GM18508 (cell line): ENCODE results near the gene POLR3H.
"Not testable (repeated sequence)": the region's sequence is repeated elsewhere in the genome, so short reads cannot be mapped to it uniquely, and the experiment has no call there.

ENCODE experiments used
- ATAC-seq: cut with Tn5 transposase; IDR thresholded peaks from one replicate; pipeline ENCODE4 v1.9.1; 2021; ENCODE audit warnings: moderate number of reproducible peaks; ENCODE audit not compliant: insufficient read depth, unreplicated experiment

The POLR3H gene

DNA sequence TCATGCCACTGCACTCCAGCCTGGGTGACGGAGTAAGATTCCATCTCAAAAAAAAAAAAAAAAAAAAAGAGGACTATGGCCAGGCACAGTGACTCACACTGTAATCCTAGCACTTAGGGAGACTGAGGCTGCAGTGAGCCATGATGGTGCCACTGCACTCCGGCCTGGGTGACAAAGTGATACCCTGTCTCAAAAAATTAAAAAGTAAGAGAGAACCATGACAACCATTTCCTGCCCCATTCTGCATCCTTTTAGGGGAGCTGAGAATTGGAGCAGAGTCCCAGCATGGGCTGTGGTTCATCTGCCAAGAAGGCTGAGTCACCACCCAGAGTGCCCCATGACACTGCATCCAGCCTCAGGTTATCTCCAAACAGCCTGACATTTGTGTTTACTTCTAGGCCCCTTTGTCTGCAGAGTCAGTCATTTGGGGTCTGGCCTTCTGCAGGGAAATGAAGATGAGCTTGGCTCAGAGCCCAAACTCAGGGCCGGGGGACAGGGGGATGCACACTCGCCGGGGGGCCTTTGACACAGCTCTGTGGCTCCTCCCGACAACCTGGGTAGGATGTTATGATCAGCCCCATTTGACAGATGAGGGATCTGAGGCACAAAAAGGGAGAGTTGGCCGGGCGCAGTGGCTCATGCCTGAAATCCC, 21.3 kb upstream of the POLR3H start:
- no peak for ATAC-seq

DNA sequence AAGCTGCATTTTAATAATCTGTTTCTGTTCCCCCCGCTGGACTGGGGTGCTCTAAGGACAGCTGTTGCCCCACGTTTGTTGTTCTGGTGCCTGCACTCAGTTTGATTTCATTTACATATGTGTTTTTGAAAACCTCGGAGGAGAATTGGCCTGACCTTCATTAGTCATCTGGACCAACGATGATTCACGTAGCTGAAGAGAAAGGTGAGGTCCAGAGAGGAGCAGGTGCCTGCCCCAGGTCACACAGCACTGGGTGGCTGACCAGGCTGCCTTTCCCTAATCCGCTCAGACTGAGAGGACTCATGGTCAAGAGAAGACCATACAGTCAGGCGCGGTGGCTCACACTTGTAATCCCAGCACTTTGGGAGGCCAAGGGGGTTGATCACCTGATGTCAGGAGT, 20.3 kb upstream of the POLR3H start:
- no peak for ATAC-seq

DNA sequence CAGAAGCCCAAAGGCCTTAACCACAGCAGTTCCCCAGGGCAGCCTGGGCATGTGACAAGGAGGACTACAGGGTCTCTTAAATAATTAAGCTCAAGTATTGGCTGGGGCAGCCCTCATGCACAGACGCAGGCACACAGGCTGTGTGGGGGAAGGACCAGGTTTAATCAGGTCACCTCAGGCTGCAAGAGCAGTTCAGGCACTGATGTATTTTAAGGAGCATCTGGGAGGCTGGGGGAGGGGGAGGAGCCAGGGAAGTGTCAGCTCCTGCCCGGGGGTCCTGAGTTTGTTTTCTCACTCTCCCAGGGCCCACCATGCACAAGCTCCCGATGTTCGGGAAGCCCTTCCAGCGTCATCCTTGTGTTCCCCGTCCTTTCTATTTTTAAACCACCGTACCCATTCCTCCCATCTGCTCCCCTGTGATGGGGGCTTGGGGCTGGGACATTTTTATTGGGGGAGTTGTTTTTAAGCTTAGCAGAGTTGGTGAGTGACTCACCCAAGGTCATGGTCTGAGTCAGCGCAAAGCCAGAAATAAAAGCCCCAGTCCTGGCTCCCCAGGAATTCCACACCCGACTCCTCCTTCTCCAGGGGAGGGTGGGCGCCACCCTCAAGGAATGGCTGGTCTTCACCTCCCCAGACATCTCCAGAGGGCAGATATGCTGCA, 18.9 kb upstream of the POLR3H start:
- ATAC-seq = no peak

DNA sequence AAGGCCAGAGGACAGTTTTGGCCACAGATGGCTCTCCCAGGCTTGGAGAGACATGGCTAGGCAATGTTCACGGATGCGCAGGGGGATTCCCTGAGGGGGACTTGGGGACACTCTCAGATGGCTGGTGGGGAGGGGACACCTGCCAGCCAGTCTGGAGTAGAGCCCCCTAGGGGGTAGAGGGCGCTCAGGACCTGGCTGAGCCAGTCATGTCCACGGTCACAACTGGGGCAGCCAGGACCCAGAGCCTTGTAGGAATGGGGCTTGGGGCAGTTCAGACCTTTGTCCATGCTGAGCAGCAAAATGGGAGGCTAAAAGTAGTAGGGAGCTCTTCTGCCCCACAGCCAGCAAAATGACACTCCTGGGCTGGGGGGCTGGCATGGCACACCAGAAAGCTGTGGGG, 18.2 kb upstream of the POLR3H start:
- no peak for ATAC-seq

DNA sequence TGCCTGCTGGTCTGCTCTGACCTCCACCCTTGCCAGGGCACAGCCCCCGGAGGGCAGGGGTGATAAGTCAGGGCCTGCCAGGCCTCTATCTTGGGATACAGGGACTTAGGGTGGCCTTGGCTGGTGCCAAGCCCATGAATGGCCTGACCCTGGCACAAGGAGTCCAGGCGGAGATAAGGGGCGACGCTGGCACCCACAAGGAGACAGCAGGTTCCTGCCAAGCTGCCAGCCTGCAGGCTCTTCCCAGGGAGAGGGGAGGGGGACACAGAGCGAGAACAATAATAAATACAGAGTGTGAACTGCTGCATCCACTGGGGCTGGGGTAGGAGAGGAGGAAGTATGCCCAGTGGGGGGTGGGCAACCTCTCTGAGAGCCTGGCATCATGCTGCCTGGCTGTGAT, 17.5 kb upstream of the POLR3H start:
- ATAC-seq = no peak

DNA sequence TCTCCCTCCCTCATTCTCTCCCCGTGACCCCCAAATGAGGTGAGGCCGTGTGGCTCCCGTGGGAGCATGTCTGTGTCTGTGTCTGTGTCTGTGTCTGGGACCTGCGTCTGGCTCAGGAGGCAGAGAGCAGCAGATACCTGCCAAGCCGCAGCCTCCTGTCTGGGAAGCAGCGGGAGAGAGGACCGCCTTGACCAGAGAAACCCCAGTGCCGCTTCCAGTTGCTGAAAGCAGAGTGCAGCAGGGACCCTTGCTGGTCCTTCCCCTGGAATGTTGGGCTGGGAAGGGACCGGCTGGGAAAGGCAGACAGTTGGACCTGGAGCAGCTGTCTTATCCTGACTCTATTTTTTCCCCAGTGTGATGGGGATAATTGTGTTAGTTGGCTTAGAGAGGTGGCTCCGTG, 17.1 kb upstream of the POLR3H start:
- ATAC-seq = no peak

DNA sequence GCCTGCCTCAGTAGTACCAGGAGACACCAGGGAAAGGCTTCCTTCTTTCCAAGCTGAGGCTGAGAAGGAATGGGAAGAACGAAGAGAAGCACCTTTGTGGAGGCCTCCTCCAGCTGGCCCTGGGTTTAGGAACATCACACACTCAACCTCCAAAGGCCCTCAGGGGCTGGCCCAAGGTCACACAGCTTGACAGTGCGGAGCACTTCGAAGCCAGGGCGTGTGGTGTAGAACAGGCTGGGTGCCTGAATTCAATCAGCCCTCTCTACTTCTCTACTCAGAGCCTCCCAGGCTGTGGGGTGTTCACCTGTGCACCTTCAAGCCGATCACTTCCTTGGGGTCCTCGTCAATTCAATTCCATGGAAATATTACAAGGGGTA, 15.8 kb upstream of the POLR3H start:
- no peak for ATAC-seq

DNA sequence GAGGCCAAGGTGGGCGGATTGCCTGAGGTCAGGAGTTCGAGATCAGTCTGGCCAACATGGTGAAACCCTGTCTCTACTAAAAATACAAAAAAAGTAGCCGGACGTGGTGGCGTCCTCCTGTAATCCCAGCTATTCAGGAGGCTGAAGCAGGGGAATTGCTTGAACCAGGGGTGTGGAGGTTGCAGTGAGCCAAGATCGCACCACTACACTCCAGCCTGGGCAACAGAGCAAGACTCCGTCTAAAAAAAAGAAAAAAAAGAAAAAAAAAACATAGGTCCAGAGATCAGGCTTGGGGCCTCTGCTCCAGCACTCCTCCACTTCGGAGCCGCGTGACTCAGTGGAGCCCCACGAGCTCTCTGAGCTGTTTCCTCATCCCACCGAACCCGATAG, 14.0 kb upstream of the POLR3H start:
- not testable (repeated sequence) for ATAC-seq

DNA sequence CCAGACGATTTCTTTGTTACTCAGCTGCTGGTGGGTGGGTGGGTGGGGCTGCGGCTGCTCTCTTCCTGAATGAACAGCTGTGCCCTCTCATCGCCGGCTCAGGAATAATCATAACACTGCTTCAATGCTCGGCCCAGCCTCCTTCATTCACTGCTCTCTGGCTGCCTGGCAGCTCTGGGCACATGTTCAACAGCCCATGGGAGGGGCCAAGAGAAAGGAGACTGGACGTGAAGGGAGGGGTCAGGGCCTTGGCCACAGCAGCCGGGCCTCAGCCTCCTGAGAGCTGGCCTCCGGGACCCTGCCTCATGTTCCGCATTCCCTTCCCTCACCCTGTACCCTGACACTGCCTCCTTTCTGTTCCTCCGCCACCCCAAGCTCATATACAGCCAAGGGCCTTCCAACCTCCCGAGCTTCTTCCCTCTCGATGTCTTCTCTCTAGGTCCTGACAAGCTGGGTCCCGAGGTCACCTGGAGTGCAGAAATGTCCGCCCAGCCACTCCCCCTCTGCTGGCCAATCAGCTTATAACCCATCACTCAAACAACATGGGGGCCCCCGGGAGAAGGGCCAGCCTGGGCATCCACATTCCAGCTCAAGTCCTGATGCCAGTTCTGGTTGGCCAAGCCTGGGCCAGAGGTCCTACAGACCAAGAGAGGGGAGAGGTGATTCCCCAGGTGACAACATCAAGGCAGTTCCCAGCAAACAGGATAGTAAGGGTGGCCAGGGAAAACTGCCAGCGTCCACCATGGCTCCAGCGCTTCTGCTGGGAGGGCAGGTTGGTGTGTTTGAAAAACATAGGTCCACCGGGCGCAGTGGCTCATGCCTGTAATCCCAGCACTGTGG, 13.4 kb upstream of the POLR3H start:
- ATAC-seq = no peak

DNA sequence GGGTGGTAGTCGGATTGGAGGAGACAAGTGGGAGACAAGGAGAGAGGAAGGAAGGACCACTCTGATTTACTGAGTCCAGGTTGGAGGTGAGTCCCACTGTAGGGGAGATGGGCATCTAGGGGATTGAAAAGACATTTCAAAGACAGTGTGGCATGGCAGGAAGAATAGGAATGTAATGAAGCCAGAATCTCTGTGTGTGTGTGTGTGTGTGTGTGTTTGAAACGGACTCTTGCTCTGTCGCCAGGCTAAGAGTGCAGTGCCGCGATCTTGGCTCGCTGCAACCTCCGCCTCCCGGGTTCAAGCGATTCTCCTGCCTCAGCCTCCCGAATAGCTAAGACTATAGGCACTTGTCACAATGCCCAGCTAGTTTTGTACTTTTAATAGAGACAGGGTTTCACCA, 12.3 kb upstream of the POLR3H start:
- ATAC-seq = no peak

DNA sequence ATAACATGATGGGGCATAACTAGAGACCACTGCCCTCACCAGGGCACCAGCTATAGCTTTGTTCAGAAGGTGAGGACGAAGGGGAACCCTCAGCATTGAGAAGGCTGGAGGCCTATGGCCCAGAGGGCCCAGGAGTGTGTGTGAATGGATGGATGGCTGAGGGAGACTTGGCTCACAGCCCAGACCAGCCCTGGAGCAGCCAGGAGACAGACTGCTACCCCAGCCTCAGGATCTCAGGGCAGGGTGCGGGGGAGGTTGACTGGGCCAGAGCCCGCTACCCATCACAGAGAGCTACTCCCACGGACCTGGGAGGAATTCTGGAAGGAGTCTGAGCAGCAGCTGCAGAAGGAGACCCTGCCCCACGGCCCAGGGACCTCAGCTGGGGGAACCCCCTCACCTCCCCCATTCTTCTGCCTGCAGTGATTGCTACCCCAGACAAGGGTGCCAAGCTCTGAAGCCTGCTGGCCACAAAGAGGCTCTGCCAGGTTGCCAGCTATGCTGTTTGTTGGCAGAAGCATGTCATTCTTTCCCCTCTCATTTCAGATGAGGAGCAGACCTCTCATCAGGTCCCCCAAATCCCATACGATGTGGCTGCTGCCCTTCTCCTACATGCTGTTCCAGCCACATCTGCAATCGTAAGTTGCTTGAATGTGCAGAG, 11.2 kb upstream of the POLR3H start:
- ATAC-seq = no peak

DNA sequence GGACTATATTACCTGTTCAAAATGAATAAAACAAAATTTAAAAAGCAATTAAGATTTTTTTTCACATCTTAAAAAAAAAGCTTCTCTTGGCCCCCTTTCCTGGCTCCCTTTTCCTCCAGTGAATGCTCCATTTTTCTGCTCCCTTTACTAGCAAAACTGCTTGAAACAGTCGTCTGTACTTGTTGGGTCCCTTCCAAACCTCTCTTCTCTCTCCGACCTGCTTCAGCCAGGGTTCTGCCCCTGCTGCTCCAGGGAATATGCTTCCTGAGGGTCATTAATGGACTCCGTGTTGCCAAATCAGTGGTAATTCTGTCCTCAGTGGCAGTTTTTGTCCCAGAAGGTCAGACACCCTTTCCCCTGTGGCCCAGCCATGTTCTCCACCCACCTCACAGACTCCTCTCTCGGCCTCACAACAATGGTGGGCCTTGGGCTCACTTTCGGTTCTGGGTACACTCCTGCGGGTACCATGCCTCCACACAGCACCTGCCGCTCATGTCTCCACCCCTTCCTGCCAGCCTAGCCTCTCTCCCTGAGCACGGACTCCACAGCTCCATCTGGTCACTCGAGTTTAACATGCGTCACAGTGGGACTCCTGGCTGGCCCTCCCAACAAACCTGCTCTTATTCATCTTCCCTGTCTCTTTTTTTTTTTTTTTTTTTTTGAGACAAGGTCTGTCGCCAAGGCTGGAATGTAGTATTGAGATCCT, 7.8 kb upstream of the POLR3H start:
- ATAC-seq = no peak

DNA sequence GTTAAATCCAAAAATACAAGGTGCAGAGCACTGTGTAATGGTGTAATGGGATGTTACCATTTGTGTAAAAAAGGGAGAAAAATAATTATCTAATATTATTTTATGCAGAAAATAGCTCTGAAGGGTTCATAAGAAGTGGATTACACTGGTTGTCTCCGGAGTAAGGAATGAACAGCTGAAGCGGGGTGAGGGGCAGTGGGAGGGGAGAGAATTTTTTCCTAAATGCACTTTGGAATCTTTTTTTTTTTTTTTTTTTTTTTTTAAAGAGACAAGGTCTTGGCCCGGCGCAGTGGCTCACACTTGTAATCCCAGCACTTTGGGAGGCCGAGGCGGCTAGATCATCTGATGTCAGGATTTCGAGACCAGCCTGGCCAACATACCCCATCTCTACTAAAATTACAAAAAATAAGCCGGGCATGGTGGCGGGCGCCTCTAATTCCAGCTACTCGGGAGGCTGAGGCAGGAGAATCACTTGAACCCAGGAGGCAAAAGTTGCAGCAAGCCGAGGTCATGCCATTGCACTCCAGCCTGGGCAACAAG, 6.8 kb upstream of the POLR3H start:
- ATAC-seq = no peak

DNA sequence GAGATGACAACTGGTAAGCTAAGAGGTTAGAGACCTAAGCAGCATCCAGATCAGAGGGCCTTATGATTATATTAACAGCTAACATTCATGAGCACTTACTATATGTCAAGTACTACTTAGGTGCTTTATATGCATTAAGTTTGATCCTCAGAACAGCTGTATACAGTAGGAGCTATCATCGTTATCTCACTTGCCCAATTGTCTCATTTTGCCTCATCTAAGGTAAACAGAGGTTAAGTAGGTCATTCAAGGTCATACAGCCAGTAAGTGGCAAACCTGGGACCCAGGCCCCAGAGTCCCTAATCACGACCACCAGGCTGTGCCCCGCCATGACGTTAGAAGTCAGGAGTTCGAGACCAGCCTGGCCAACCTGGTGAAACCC, 4.6 kb upstream of the POLR3H start:
- no peak for ATAC-seq

DNA sequence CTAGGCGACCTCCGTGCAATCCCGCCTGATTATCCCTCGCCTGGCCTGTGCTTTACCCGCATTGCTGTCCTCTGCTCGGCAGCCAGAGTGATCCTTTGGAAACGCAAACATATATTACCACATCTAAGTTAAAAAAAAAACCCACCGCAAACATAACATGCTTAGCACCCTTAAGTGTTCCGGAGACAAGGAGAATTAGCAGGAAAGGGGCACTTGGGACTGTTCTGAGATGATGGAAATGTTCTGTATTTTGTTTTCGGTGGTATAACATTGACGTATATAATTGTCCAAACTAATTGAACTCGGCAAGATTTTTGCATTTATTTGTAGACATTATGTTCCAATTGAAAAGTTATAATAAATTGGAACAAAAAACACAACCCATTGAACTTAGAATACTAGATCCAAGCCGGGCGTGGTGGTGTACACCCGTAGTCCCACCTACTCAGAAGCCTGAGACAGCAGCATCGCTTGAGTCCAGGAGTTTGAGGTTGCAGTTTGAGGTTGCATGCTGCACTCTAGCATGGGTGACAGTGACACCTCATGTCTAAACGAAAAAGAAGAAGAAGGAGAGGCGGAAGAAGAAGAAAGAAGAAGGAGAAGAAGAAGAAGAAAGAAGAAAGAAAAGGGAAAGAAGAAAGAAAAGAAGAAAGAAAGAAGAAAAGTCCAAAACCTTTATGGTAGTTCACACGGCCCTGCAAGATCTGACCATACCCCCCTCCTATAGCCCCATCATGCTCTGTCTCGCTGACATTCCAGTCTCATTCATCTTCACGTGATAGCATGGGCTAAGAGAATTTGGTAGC, 604 bp upstream of the POLR3H start:
- ATAC-seq = no peak

DNA sequence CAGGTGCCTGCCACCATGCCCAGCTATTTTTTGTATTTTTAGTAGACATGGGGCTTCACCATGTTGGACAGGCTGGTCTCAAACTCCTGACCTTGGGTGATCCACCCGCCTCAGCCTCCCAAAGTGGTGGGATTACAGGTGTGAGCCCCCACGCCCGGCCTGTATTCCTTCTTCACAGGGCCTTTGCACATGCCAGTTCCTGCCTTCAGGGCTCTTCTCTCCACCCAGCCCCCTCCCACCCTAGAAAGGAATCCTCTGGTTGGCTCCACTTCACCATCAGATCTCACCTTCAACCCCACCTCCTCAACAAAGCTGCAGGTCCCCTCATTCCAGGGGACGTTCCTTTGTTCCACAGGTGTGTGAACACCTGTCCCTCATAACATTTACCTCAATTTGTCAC, 2.0 kb downstream of the POLR3H start:
- ATAC-seq = no peak

DNA sequence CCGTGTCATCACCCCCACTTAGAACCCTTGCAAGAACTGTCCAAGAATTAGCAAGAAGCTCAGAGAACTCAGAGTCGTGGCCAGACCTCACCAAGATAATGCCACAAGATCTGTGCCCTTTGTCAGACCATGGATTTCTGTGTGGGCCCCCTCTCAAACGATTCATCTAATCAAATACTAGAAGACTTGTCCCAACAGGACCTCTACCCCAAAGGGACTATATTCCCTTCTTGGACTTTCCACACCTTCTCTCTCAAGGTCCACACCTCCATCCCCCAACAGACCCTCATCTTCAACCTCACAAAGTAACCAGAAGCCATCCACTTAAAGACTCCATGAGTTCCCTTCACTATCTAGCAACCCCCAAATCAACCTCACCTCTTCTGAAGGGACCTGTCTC, 2.8 kb downstream of the POLR3H start:
- no peak for ATAC-seq

DNA sequence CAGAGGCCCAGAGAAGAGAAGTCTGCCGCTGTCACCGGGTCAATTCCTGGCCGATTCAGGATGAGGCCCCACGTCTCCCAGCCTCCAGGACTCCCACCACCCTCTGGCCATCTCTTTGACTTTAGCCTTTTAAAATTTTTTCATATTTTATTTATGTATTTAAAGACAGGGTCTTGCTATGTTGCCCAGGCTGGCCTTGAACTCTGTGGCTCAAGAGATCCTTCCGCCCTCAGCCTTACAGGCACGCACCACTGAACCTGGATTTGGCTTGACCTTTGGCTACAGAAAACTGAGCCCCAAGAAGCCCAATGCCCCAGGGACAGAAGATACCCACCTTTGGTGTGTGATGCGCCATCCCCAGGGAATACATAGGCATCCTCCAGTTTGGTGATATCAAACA, 3.9 kb downstream of the POLR3H start:
- no peak for ATAC-seq

DNA sequence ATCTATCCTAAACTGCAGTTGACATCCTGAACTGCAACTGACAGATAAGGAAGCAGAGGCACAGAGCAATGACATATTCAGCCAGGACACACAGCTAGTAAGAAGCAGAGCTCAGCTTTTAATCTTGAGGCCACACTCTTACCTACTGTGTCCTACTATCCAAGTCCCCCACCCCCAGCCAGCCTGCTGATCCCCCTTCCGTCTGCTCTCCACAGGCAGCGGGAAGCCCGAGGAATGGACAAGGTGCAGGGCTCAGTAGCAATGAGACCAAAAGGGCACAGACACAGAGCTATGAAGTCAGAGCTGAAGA, 4.3 kb downstream of the POLR3H start:
- no peak for ATAC-seq
